HEK293T (cell line): ENCODE data around the gene BNIP1.

Experiments
- CTCF ChIA-PET: fragments of 350-600 bp; formaldehyde crosslinking; extraction: SDS; loops from one replicate; lab custom pipeline; 2021; ENCODE audit warnings: antibody characterized with exemption, inconsistent platforms; lab: Yijun Ruan, JAX
- POLR2A ChIA-PET: fragments of 350-600 bp; formaldehyde crosslinking; extraction: SDS; loops from one replicate; lab custom pipeline; 2020; ENCODE audit warnings: antibody characterized with exemption, inconsistent platforms; lab: Yijun Ruan, JAX
- DNase-seq: peaks from one replicate; pipeline ENCODE4 v3.0.0; 2012; ENCODE audit warnings: mixed read lengths; ENCODE audit errors: extremely low spot score
- ARNT ChIP-seq: fragments of 450-650 bp; IDR thresholded peaks from 2 replicates; pipeline ENCODE4 v1.6.1; 2017; ENCODE audit warnings: mild to moderate bottlenecking
- BHLHE40 ChIP-seq: fragments of 450-650 bp; IDR thresholded peaks from 2 replicates; pipeline ENCODE4 v1.6.1; 2016; ENCODE audit warnings: mild to moderate bottlenecking, moderate library complexity, borderline replicate concordance
- CTBP1 ChIP-seq: fragments of 450-650 bp; IDR thresholded peaks from 2 replicates; pipeline ENCODE4 v1.6.1; 2016; ENCODE audit warnings: borderline replicate concordance
- ELF4 ChIP-seq: fragments of 450-650 bp; IDR thresholded peaks from 2 replicates; pipeline ENCODE4 v1.6.1; 2017; ENCODE audit warnings: antibody characterized with exemption
- FOXA1 ChIP-seq: fragments of 450-650 bp; IDR thresholded peaks from 2 replicates; pipeline ENCODE4 v1.6.1; 2016; ENCODE audit warnings: mild to moderate bottlenecking
- FOXK2 ChIP-seq: fragments of 450-650 bp; IDR thresholded peaks from 2 replicates; pipeline ENCODE4 v1.6.1; 2016; ENCODE audit warnings: mild to moderate bottlenecking
- FOXM1 ChIP-seq: fragments of 450-650 bp; IDR thresholded peaks from 2 replicates; pipeline ENCODE4 v1.6.1; 2017; ENCODE audit warnings: mild to moderate bottlenecking, borderline replicate concordance
- HDGF ChIP-seq: fragments of 450-650 bp; IDR thresholded peaks from 2 replicates; pipeline ENCODE4 v1.6.1; 2017; ENCODE audit warnings: antibody characterized with exemption, borderline replicate concordance
- L3MBTL2 ChIP-seq: fragments of 450-650 bp; conservative IDR thresholded peaks from 2 replicates; pipeline ENCODE4 v1.6.1; 2016; ENCODE audit warnings: mild to moderate bottlenecking
- LEF1 ChIP-seq: fragments of 450-650 bp; IDR thresholded peaks from 2 replicates; pipeline ENCODE4 v1.6.1; 2017; ENCODE audit warnings: mild to moderate bottlenecking, borderline replicate concordance
- NFRKB ChIP-seq: fragments of 450-650 bp; IDR thresholded peaks from 2 replicates; pipeline ENCODE4 v1.6.1; 2016; ENCODE audit warnings: mild to moderate bottlenecking, moderate library complexity
- PKNOX1 ChIP-seq: fragments of 450-650 bp; IDR thresholded peaks from 2 replicates; pipeline ENCODE4 v1.6.1; 2016
- SP1 ChIP-seq: fragments of 450-650 bp; IDR thresholded peaks from 2 replicates; pipeline ENCODE4 v1.6.1; 2017
- SUZ12 ChIP-seq: fragments of 450-650 bp; IDR thresholded peaks from 2 replicates; pipeline ENCODE4 v1.6.1; 2016; ENCODE audit warnings: mild to moderate bottlenecking
- TARDBP ChIP-seq: fragments of 450-650 bp; IDR thresholded peaks from 2 replicates; pipeline ENCODE4 v1.6.1; 2016
- ZNF384 ChIP-seq: fragments of 450-650 bp; IDR thresholded peaks from 2 replicates; pipeline ENCODE4 v1.6.1; 2016

BNIP1 gene

DNA sequence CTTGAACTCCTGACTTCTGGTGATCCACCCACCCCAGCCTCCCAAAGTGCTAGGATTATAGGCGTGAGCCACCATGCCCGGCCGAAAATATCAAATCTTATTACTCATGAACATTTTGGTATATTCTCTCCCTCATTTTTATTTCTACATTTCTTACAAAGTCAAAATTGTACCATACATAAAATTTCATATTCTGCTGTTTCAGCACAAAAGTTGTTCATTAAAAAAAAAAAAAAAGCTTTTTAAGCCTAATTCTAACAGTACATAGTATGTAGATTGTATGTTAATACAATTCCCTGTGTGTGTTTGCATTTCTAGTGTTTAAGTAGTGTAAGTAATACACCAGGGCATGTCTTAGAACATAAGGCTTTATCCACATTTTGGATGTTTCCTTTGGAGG is 14.9 kb downstream of the BNIP1 start:
- CTCF ChIA-PET: no interaction called here
- no peak for DNase-seq
- POLR2A ChIA-PET: no interaction called here
- TF ChIP-seq L3MBTL2 (no peak), FOXK2 (no peak), CTBP1 (no peak), BHLHE40 (no peak), TARDBP (no peak), ELF4 (no peak), PKNOX1 (no peak), ARNT (no peak), HDGF (no peak), FOXA1 (no peak)

- no peak for DNase-seq
- TF ChIP-seq BHLHE40: no peak
- TF ChIP-seq ZNF384: no peak
- no peak for TF ChIP-seq FOXK2
- ChIA-PET CTCF (no interaction called here), POLR2A (no interaction called here)
Observed at GRCh38 chr5:173161148-173161547, 16.8 kb downstream of the BNIP1 start.

DNA sequence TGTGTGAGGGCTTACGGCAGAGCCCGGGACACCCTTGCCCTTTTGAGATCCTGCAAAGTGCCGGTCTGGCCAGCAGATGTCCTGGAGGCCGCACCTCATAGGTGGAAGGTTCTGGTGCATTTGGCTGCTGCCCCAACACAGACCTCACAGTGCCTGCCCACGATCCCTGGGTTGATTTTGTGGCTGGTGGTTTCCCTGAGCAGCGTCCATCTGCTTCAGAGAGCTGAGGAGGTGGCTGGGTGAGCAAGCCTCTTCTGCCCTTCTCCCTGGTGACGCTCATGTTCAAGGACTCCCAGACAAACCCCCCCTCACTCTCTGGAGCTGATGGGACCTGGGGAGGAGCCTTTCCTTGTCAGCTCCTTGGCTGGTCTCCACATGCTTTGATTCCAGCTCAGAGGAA is 18.9 kb downstream of the BNIP1 start:
- ChIA-PET CTCF (no interaction called here), POLR2A (interaction anchor here (1.1 to 1.2 kb wide), 2 partner anchors 72 to 180 kb away, joined by 3 to 4 read pairs; partner anchors contain the start of genes ATP6V0E1 and NKX2-5)
- TF ChIP-seq FOXK2 (no peak), SP1 (no peak), LEF1 (no peak), L3MBTL2 (no peak), NFRKB (no peak)
- DNase-seq: no peak

GRCh38 chr5:173165177-173166016 is 21.1 kb downstream of the BNIP1 start:
- CTCF ChIA-PET: interaction anchor here (0.7 kb wide), 1 partner anchor 115 kb away, joined by 3 read pairs; no protein-coding TSS in a partner anchor
- no peak for TF ChIP-seq PKNOX1
- no peak for TF ChIP-seq LEF1
- no peak for TF ChIP-seq SUZ12
- TF ChIP-seq ELF4: no peak
- no peak for TF ChIP-seq L3MBTL2
- TF ChIP-seq SP1: no peak
- no peak for TF ChIP-seq FOXM1
- TF ChIP-seq BHLHE40: no peak
- TF ChIP-seq HDGF: no peak
- no peak for TF ChIP-seq TARDBP
- TF ChIP-seq ZNF384: no peak
- no peak for TF ChIP-seq ARNT
- TF ChIP-seq NFRKB: no peak
- no peak for TF ChIP-seq CTBP1
- no peak for TF ChIP-seq FOXA1
- TF ChIP-seq FOXK2: no peak
- POLR2A ChIA-PET: interaction anchor here (0.7 kb wide), 1 partner anchor 182 kb away, joined by 3 read pairs; the partner anchor contains the start of gene ATP6V0E1
- no peak for DNase-seq

DNA sequence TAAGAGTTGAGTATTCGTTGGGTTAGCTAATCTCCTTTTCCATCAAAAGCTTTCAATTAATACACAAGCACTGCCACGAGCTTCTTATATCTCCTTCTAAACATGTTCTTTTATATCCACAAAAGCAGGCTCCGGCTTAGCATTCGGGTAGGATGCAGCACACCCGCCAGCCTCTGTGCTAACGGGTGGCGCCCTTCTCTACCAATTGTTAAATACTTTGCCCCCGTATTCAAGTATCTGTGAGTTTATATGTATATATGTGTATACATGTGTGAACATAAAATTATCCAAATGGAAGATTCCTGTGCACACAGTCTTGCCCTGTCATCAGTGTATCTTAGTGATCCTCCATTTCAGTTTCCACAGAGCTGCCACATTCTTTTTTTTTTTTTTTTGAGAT is 27.8 kb downstream of the BNIP1 start:
- TF ChIP-seq HDGF (no peak), CTBP1 (no peak), ELF4 (no peak), ZNF384 (no peak), TARDBP (no peak), PKNOX1 (no peak), BHLHE40 (no peak), FOXK2 (no peak), FOXA1 (no peak), NFRKB (no peak), LEF1 (no peak), FOXM1 (no peak), ARNT (no peak), SP1 (no peak), L3MBTL2 (no peak), SUZ12 (no peak)
- ChIA-PET CTCF (interaction anchor here (0.6 kb wide), 1 partner anchor 65 kb away, joined by 3 read pairs; no protein-coding TSS in a partner anchor), POLR2A (no interaction called here)
- DNase-seq: no peak

DNA sequence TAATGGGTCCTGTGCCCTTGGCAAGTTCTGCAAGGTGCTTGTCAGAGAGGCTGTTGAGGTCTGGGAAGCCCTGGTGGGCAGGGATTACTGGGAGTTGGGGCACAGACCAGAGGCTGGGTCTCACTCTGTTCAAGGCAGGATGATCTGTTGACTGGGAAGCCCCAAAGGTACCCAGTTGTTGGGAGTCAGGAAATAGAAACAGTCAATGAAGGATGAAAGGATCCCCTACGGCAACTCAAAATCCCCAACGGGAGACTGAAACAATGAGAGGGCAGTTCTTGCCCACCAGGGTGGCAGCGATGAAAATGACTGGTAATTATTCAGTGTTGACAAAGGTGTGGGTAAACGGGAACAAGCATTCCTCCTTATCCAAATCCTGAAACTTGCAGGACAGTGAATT is 31.2 kb downstream of the BNIP1 start:
- DNase-seq: no peak
- ChIA-PET CTCF (no interaction called here), POLR2A (no interaction called here)
- TF ChIP-seq SUZ12: no peak
- no peak for TF ChIP-seq ZNF384
- TF ChIP-seq SP1: no peak
- TF ChIP-seq FOXM1: no peak
- no peak for TF ChIP-seq L3MBTL2
- no peak for TF ChIP-seq LEF1
- TF ChIP-seq BHLHE40: no peak
- TF ChIP-seq ELF4: no peak
- no peak for TF ChIP-seq ARNT
- TF ChIP-seq PKNOX1: no peak
